HEK293 (cell line): ENCODE data around the gene ARHGEF12.

Experiments
- CTCF ChIA-PET: fragments of 350-600 bp; formaldehyde crosslinking; extraction: SDS; loops from one replicate; lab custom pipeline; 2021; ENCODE audit warnings: antibody characterized with exemption; lab: Yijun Ruan, JAX
- POLR2A ChIA-PET: fragments of 300-600 bp; formaldehyde crosslinking; extraction: SDS; loops from one replicate; lab custom pipeline; 2020; ENCODE audit warnings: antibody characterized with exemption, inconsistent platforms; lab: Yijun Ruan, JAX
- H3K27ac ChIP-seq: fragments of 200-500 bp; sonication (Bioruptor generic); 2 replicates; pipeline ENCODE4 v1.5.1; 2014; ENCODE audit warnings: low read depth, low read length, control low read depth, inconsistent platforms; ENCODE audit errors: extremely low read depth
- H3K36me3 ChIP-seq, 2 experiments: fragments of 200-500 bp in 1 of 2; sonication (Bioruptor generic) in 1 of 2; 1 replicate in 1 of 2; 2 replicates in 1 of 2; pipeline ENCODE4 v1.5.1; 2014 to 2017; ENCODE audit warnings: inconsistent platforms in 2 of 2, low read length in 2 of 2; ENCODE audit not compliant: control insufficient read depth in 2 of 2, insufficient read depth in 1 of 2
- H3K4me1 ChIP-seq: fragments of 200-500 bp; sonication (Bioruptor generic); 2 replicates; pipeline ENCODE4 v1.5.1; 2014; ENCODE audit warnings: mild to moderate bottlenecking, low read length, inconsistent platforms; ENCODE audit not compliant: control insufficient read depth, insufficient read depth
- H3K4me3 ChIP-seq: 2 replicates; pipeline ENCODE4 v1.5.1; 2011; ENCODE audit warnings: low read depth, mild to moderate bottlenecking, control low read depth, low read length, moderate library complexity
- H3K9me3 ChIP-seq: fragments of 200-500 bp; sonication (Bioruptor generic); 2 replicates; pipeline ENCODE4 v1.5.1; 2014; ENCODE audit warnings: low read depth, low read length, inconsistent platforms; ENCODE audit not compliant: control insufficient read depth, insufficient read depth
- BCL11B ChIP-seq: fragments of 450-650 bp; formaldehyde crosslinking; IDR thresholded peaks from 2 replicates; pipeline ENCODE4 v1.5.1; 2016; ENCODE audit warnings: low read depth, missing biosample characterization, missing genetic modification characterization
- ELK4 ChIP-seq: IDR thresholded peaks from 2 replicates; pipeline ENCODE4 v1.6.1; 2011; ENCODE audit warnings: mild to moderate bottlenecking, low read depth, low read length, borderline replicate concordance
- GLIS1 ChIP-seq: fragments of 450-650 bp; formaldehyde crosslinking; IDR thresholded peaks from 2 replicates; pipeline ENCODE4 v1.5.1; 2016; ENCODE audit warnings: missing biosample characterization, missing genetic modification characterization
- GLIS2 ChIP-seq: fragments of 450-650 bp; formaldehyde crosslinking; IDR thresholded peaks from 2 replicates; pipeline ENCODE4 v1.5.1; 2016; ENCODE audit warnings: missing biosample characterization, missing genetic modification characterization
- INSM2 ChIP-seq: fragments of 450-650 bp; formaldehyde crosslinking; IDR thresholded peaks from 2 replicates; pipeline ENCODE4 v1.5.1; 2016; ENCODE audit warnings: missing biosample characterization, missing genetic modification characterization
- PRDM1 ChIP-seq: fragments of 450-650 bp; formaldehyde crosslinking; IDR thresholded peaks from 2 replicates; pipeline ENCODE4; 2016; ENCODE audit warnings: missing biosample characterization, missing genetic modification characterization
- PRDM4 ChIP-seq: fragments of 450-650 bp; formaldehyde crosslinking; IDR thresholded peaks from 2 replicates; pipeline ENCODE4 v1.5.1; 2017; ENCODE audit warnings: missing biosample characterization, missing genetic modification characterization
- SETDB1 ChIP-seq: IDR thresholded peaks from one replicate; pipeline ENCODE4 v1.6.1; 2017; ENCODE audit warnings: mild to moderate bottlenecking, low read length, moderate library complexity, mixed read lengths; ENCODE audit not compliant: insufficient read length
- TRIM28 ChIP-seq: IDR thresholded peaks from 2 replicates; pipeline ENCODE4 v1.6.1; 2011; ENCODE audit warnings: low read length, control low read depth, borderline replicate concordance
- WT1 ChIP-seq: fragments of 450-650 bp; formaldehyde crosslinking; IDR thresholded peaks from 2 replicates; pipeline ENCODE4 v1.5.1; 2016; ENCODE audit warnings: missing biosample characterization, missing genetic modification characterization
- ZBTB17 ChIP-seq: fragments of 450-650 bp; formaldehyde crosslinking; IDR thresholded peaks from 2 replicates; pipeline ENCODE4 v1.5.1; 2016; ENCODE audit warnings: missing biosample characterization, missing genetic modification characterization
- ZBTB48 ChIP-seq: fragments of 450-650 bp; formaldehyde crosslinking; IDR thresholded peaks from 2 replicates; pipeline ENCODE4 v1.5.1; 2016; ENCODE audit warnings: missing biosample characterization, missing genetic modification characterization
- ZBTB7A ChIP-seq: fragments of 450-650 bp; formaldehyde crosslinking; IDR thresholded peaks from 2 replicates; pipeline ENCODE4 v1.5.1; 2016; ENCODE audit warnings: low read depth, missing biosample characterization, missing genetic modification characterization
- ZFP3 ChIP-seq: fragments of 450-650 bp; formaldehyde crosslinking; IDR thresholded peaks from 2 replicates; pipeline ENCODE4 v1.5.1; 2016; ENCODE audit warnings: low read depth, missing biosample characterization, missing genetic modification characterization
- ZNF184 ChIP-seq: fragments of 450-650 bp; IDR thresholded peaks from 2 replicates; pipeline ENCODE4 v1.5.1; 2018; ENCODE audit warnings: missing biosample characterization, mild to moderate bottlenecking, missing genetic modification characterization
- ZNF23 ChIP-seq: fragments of 450-650 bp; formaldehyde crosslinking; IDR thresholded peaks from 2 replicates; pipeline ENCODE4 v1.5.1; 2016; ENCODE audit warnings: missing biosample characterization, missing genetic modification characterization, borderline replicate concordance
- ZNF239 ChIP-seq: fragments of 450-650 bp; formaldehyde crosslinking; IDR thresholded peaks from 2 replicates; pipeline ENCODE4 v1.5.1; 2016; ENCODE audit warnings: missing biosample characterization, missing genetic modification characterization
- ZNF274 ChIP-seq, 2 experiments: fragments of 200-500 bp in 1 of 2; fragments of 450-650 bp in 1 of 2; sonication (Bioruptor generic) in 1 of 2; formaldehyde crosslinking in 1 of 2; IDR thresholded peaks; 2 replicates each; pipeline versions ENCODE4 v1.5.1 to v1.6.1; 2014 to 2016; ENCODE audit warnings: borderline replicate concordance in 1 of 2, inconsistent platforms in 1 of 2, low read length in 1 of 2, missing biosample characterization in 1 of 2, missing genetic modification characterization in 1 of 2
- ZNF311 ChIP-seq: fragments of 450-650 bp; formaldehyde crosslinking; IDR thresholded peaks from 2 replicates; pipeline ENCODE4 v1.5.1; 2017; ENCODE audit warnings: missing biosample characterization, missing genetic modification characterization, borderline replicate concordance
- ZNF391 ChIP-seq: fragments of 450-650 bp; formaldehyde crosslinking; IDR thresholded peaks from 2 replicates; pipeline ENCODE4 v1.5.1; 2016; ENCODE audit warnings: low read depth, missing biosample characterization, missing genetic modification characterization, borderline replicate concordance
- ZNF473 ChIP-seq: fragments of 450-650 bp; formaldehyde crosslinking; IDR thresholded peaks from 2 replicates; pipeline ENCODE4 v1.5.1; 2017; ENCODE audit warnings: missing biosample characterization, missing genetic modification characterization
- ZNF558 ChIP-seq: fragments of 450-650 bp; formaldehyde crosslinking; IDR thresholded peaks from 2 replicates; pipeline ENCODE4 v1.5.1; 2016; ENCODE audit warnings: missing biosample characterization, missing genetic modification characterization
- ZNF600 ChIP-seq: fragments of 450-650 bp; formaldehyde crosslinking; IDR thresholded peaks from 2 replicates; pipeline ENCODE4 v1.5.1; 2016; ENCODE audit warnings: missing biosample characterization, missing genetic modification characterization
- ZNF692 ChIP-seq: fragments of 450-650 bp; formaldehyde crosslinking; IDR thresholded peaks from 2 replicates; pipeline ENCODE4 v1.5.1; 2016; ENCODE audit warnings: missing biosample characterization, missing genetic modification characterization

The ARHGEF12 gene

DNA sequence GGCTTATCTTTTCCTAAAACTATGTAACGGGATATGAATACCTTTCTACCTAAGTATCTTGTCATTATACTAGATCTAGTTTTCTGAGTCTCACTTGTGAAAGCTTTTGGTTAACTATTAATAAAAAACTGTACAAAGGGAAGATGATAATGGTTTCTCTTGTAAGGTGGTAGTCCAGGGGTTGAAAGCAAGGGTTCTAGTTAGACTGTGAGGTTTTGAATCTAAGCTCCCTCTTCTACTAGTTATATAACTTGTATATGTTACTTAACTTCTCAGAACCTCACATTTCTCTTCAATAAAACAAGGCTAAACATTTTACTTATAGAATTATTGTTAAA lies 54.3 kb downstream of the ARHGEF12 start:
- TF ChIP-seq ZBTB7A (tag by site-specific recombination): no peak
- TF ChIP-seq ZNF274 (IDR thresholded peaks at IDR 0.05; ENCODE audit: low read length): no peak
- no peak for TF ChIP-seq ZNF274 (tag by site-specific recombination; IDR thresholded peaks at IDR 0.05; ENCODE audit: borderline replicate concordance)
- no peak for TF ChIP-seq ZBTB17 (tag by site-specific recombination)
- no peak for TF ChIP-seq SETDB1
- no peak for TF ChIP-seq PRDM1
- no peak for TF ChIP-seq ZNF600 (tag by site-specific recombination)
- TF ChIP-seq GLIS1 (tag by site-specific recombination): no peak
- no peak for TF ChIP-seq ZNF311
- TF ChIP-seq ZNF391 (tag by site-specific recombination): no peak
- no peak for TF ChIP-seq ELK4
- TF ChIP-seq ZNF473 (tag by site-specific recombination): no peak
- TF ChIP-seq PRDM4 (tag by site-specific recombination): no peak
- ChIA-PET CTCF (interaction anchor here (0.6 to 2.0 kb wide), 5 partner anchors 10 to 91 kb away, joined by 3 to 8 read pairs (median 3); no protein-coding TSS in a partner anchor), POLR2A (interaction anchor here (1.1 to 1.6 kb wide), 2 partner anchors 10 to 54 kb away, joined by 4 read pairs; partner anchors contain the start of gene ARHGEF12)

DNA sequence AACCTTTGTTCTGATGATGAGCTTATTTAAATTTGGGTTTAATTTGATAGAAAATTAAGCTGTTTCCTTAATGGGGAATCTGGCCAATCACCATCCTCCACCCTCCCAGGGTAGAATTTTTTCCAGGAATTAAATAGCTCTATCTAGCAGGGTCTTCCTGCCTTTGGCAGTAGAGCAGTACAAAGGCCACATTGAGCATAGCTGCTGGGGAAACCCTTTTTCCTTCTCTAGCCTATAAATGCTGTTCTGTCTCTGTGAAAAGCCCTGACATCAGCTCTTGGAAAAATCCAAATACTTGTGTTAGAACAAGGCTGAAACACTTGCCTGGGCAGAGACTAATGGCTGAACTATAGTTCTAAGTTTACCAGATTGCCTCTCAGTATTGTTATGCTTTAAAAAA lies 55.1 kb downstream of the ARHGEF12 start:
- Histone ChIP-seq H3K4me1 (no peaks in the 10 kb centered on the region; the same call in 1 of the 2 replicates), H3K36me3 (no peaks in the 10 kb centered on the region), H3K9me3 (no peaks in the 10 kb centered on the region), H3K27ac (no peak overlapping the region), H3K4me3 (no peak overlapping the region)
- TF ChIP-seq BCL11B (tag by site-specific recombination) (no peak), INSM2 (no peak), ZNF23 (no peak)
- ChIA-PET CTCF (interaction anchor here (0.6 to 2.0 kb wide), 4 partner anchors 10 to 91 kb away, joined by 3 to 8 read pairs (median 4); no protein-coding TSS in a partner anchor), POLR2A (interaction anchor here (1.1 to 1.6 kb wide), 3 partner anchors 9 to 55 kb away, joined by 4 read pairs; partner anchors contain the start of gene ARHGEF12)

More for the DNA sequence above, 54.3 kb downstream of the ARHGEF12 start:
- Histone ChIP-seq H3K27ac (no peak overlapping the region), H3K9me3 (no peaks in the 10 kb centered on the region), H3K4me1 (peaks cover 5% of the 10 kb centered on the region; the same call in 1 of the 2 replicates), H3K36me3 (no peaks in the 10 kb centered on the region), H3K4me3 (no peak overlapping the region)

DNA sequence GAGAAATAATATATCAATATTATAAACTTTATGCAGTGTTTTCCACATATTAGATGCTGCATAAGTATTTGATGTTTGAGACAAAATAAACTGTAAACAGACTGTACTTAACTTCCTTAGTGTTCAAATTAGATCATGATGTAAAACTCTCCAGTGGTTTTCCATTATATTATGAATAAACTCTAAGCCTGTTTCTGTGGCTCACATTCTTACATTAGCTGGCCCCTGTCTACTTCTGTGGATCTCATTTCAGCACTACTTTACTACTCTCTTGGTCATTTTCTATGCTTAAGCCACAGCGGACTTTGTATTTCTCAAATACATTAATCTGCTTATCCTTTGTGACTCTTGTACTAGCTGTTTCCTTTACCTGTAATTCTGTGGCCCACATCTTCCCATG lies 55.6 kb downstream of the ARHGEF12 start:
- Histone ChIP-seq H3K27ac (no peak overlapping the region), H3K36me3 (no peaks in the 10 kb centered on the region), H3K4me3 (no peak overlapping the region), H3K4me1 (no peaks in the 10 kb centered on the region; the same call in 1 of the 2 replicates), H3K9me3 (no peaks in the 10 kb centered on the region)
- CTCF ChIA-PET: interaction anchor here (2.0 kb wide), 1 partner anchor 9 kb away, joined by 8 read pairs; no protein-coding TSS in a partner anchor
- POLR2A ChIA-PET: interaction anchor here (1.1 to 1.6 kb wide), 3 partner anchors 9 to 56 kb away, joined by 4 read pairs; partner anchors contain the start of gene ARHGEF12
- no peak for TF ChIP-seq ZNF239 (tag by site-specific recombination)
- TF ChIP-seq ZNF184: no peak
- TF ChIP-seq ZNF23: no peak
- TF ChIP-seq ZFP3 (tag by site-specific recombination): no peak
- no peak for TF ChIP-seq ZNF692 (tag by site-specific recombination)
- no peak for TF ChIP-seq ZNF558 (tag by site-specific recombination)
- TF ChIP-seq INSM2: no peak
- no peak for TF ChIP-seq GLIS2
- TF ChIP-seq TRIM28: no peak
- no peak for TF ChIP-seq WT1 (tag by site-specific recombination)
- TF ChIP-seq ZBTB48 (tag by site-specific recombination): no peak
